ENCODE results near the gene CAPZA2.

Gene CAPZA2

GRCh38 chr7:116949941-116950801, 87.8 kb downstream of the CAPZA2 start:
- no peaks in the 10 kb centered on the region for H3K27me3 ChIP-seq (ENCODE audit: control insufficient read depth, insufficient read depth, low read length)
- H3K9ac ChIP-seq (ENCODE audit: low read depth, low read length), result no peak overlapping the region
- H3K4me1 ChIP-seq (ENCODE audit: control insufficient read depth, insufficient read depth, low read length), result peaks cover 2% of the 10 kb centered on the region
- H3K36me3 ChIP-seq (ENCODE audit: control insufficient read depth, insufficient read depth, low read length), result no peaks in the 10 kb centered on the region
- no peak overlapping the region for H3K4me3 ChIP-seq (ENCODE audit: low read depth, low read length)
- H3K9me3 ChIP-seq (ENCODE audit: control insufficient read depth, insufficient read depth, low read length), result no peaks in the 10 kb centered on the region

GRCh38 chr7:116950889-116951351, 88.5 kb downstream of the CAPZA2 start:
- H3K9ac ChIP-seq (ENCODE audit: low read depth, low read length), result no peak overlapping the region
- no peaks in the 10 kb centered on the region for H3K36me3 ChIP-seq (ENCODE audit: control insufficient read depth, insufficient read depth, low read length)
- no peaks in the 10 kb centered on the region for H3K27me3 ChIP-seq (ENCODE audit: control insufficient read depth, insufficient read depth, low read length)
- no peaks in the 10 kb centered on the region for H3K9me3 ChIP-seq (ENCODE audit: control insufficient read depth, insufficient read depth, low read length)
- no peak overlapping the region for H3K4me3 ChIP-seq (ENCODE audit: low read depth, low read length)
- H3K4me1 ChIP-seq (ENCODE audit: control insufficient read depth, insufficient read depth, low read length), result peaks cover 2% of the 10 kb centered on the region

GRCh38 chr7:116951366-116952292, 89.2 kb downstream of the CAPZA2 start:
- no peaks in the 10 kb centered on the region for H3K36me3 ChIP-seq (ENCODE audit: control insufficient read depth, insufficient read depth, low read length)
- H3K4me3 ChIP-seq (ENCODE audit: low read depth, low read length), result no peak overlapping the region
- H3K27me3 ChIP-seq (ENCODE audit: control insufficient read depth, insufficient read depth, low read length), result no peaks in the 10 kb centered on the region
- no peaks in the 10 kb centered on the region for H3K9me3 ChIP-seq (ENCODE audit: control insufficient read depth, insufficient read depth, low read length)
- peaks cover 2% of the 10 kb centered on the region for H3K4me1 ChIP-seq (ENCODE audit: control insufficient read depth, insufficient read depth, low read length)
- no peak overlapping the region for H3K9ac ChIP-seq (ENCODE audit: low read depth, low read length)

- Histone ChIP-seq H3K4me3 (ENCODE audit: low read depth, low read length) (peak overlapping the region; percentile 67), H3K36me3 (ENCODE audit: control insufficient read depth, insufficient read depth, low read length) (no peaks in the 10 kb centered on the region), H3K4me1 (ENCODE audit: control insufficient read depth, insufficient read depth, low read length) (peaks cover 2% of the 10 kb centered on the region), H3K9me3 (ENCODE audit: control insufficient read depth, insufficient read depth, low read length) (no peaks in the 10 kb centered on the region), H3K9ac (ENCODE audit: low read depth, low read length) (peak overlapping the region; percentile 61), H3K27me3 (ENCODE audit: control insufficient read depth, insufficient read depth, low read length) (no peaks in the 10 kb centered on the region)
Measured at GRCh38 chr7:116952635-116953371, 90.4 kb downstream of the CAPZA2 start.

- peak within 1 kb of the TSS; percentile 67 for H3K4me3 ChIP-seq (ENCODE audit: low read depth, low read length)
- peak within 1 kb of the TSS; percentile 88 for H3K9ac ChIP-seq (ENCODE audit: low read depth, low read length)
- H3K9me3 ChIP-seq (ENCODE audit: control insufficient read depth, insufficient read depth, low read length), result no peaks in the 10 kb centered on the region
- H3K27me3 ChIP-seq (ENCODE audit: control insufficient read depth, insufficient read depth, low read length), result no peaks in the 10 kb centered on the region
- H3K36me3 ChIP-seq (ENCODE audit: control insufficient read depth, insufficient read depth, low read length), result no peaks in the 10 kb centered on the region
- H3K4me1 ChIP-seq (ENCODE audit: control insufficient read depth, insufficient read depth, low read length), result peaks cover 5% of the 10 kb centered on the region
Measured at GRCh38 chr7:116953372-116953905, 91.1 kb downstream of the CAPZA2 start, which contains the start of gene ST7. Gene ST7, plus strand, starts transcription at chr7:116953501. Its CDS starts 40 bp downstream, at chr7:116953541.

GRCh38 chr7:116953906-116954838, 91.8 kb downstream of the CAPZA2 start:
- H3K9me3 ChIP-seq (ENCODE audit: control insufficient read depth, insufficient read depth, low read length), result no peaks in the 10 kb centered on the region
- no peaks in the 10 kb centered on the region for H3K27me3 ChIP-seq (ENCODE audit: control insufficient read depth, insufficient read depth, low read length)
- H3K9ac ChIP-seq (ENCODE audit: low read depth, low read length), result peak overlapping the region; percentile 88
- H3K4me1 ChIP-seq (ENCODE audit: control insufficient read depth, insufficient read depth, low read length), result peaks cover 5% of the 10 kb centered on the region
- H3K36me3 ChIP-seq (ENCODE audit: control insufficient read depth, insufficient read depth, low read length), result no peaks in the 10 kb centered on the region
- H3K4me3 ChIP-seq (ENCODE audit: low read depth, low read length), result peak overlapping the region; percentile 67

- Histone ChIP-seq H3K36me3 (ENCODE audit: control insufficient read depth, insufficient read depth, low read length) (no peaks in the 10 kb centered on the region), H3K4me1 (ENCODE audit: control insufficient read depth, insufficient read depth, low read length) (peaks cover 5% of the 10 kb centered on the region), H3K27me3 (ENCODE audit: control insufficient read depth, insufficient read depth, low read length) (no peaks in the 10 kb centered on the region), H3K4me3 (ENCODE audit: low read depth, low read length) (peak overlapping the region; percentile 67), H3K9me3 (ENCODE audit: control insufficient read depth, insufficient read depth, low read length) (no peaks in the 10 kb centered on the region), H3K9ac (ENCODE audit: low read depth, low read length) (no peak overlapping the region)
Measured at GRCh38 chr7:116955340-116955739, 93.0 kb downstream of the CAPZA2 start.

GRCh38 chr7:116955801-116956476, 93.6 kb downstream of the CAPZA2 start:
- H3K4me3 ChIP-seq (ENCODE audit: low read depth, low read length), result no peak overlapping the region
- H3K4me1 ChIP-seq (ENCODE audit: control insufficient read depth, insufficient read depth, low read length), result peaks cover 5% of the 10 kb centered on the region
- no peaks in the 10 kb centered on the region for H3K9me3 ChIP-seq (ENCODE audit: control insufficient read depth, insufficient read depth, low read length)
- no peaks in the 10 kb centered on the region for H3K27me3 ChIP-seq (ENCODE audit: control insufficient read depth, insufficient read depth, low read length)
- no peak overlapping the region for H3K9ac ChIP-seq (ENCODE audit: low read depth, low read length)
- H3K36me3 ChIP-seq (ENCODE audit: control insufficient read depth, insufficient read depth, low read length), result no peaks in the 10 kb centered on the region

- no peaks in the 10 kb centered on the region for H3K9me3 ChIP-seq (ENCODE audit: control insufficient read depth, insufficient read depth, low read length)
- no peak overlapping the region for H3K4me3 ChIP-seq (ENCODE audit: low read depth, low read length)
- H3K36me3 ChIP-seq (ENCODE audit: control insufficient read depth, insufficient read depth, low read length), result no peaks in the 10 kb centered on the region
- H3K9ac ChIP-seq (ENCODE audit: low read depth, low read length), result no peak overlapping the region
- no peaks in the 10 kb centered on the region for H3K27me3 ChIP-seq (ENCODE audit: control insufficient read depth, insufficient read depth, low read length)
- H3K4me1 ChIP-seq (ENCODE audit: control insufficient read depth, insufficient read depth, low read length), result peaks cover 5% of the 10 kb centered on the region
Measured at GRCh38 chr7:116956477-116956804, 94.1 kb downstream of the CAPZA2 start.

- Histone ChIP-seq H3K27me3 (ENCODE audit: control insufficient read depth, insufficient read depth, low read length) (no peaks in the 10 kb centered on the region), H3K9ac (ENCODE audit: low read depth, low read length) (no peak overlapping the region), H3K4me3 (ENCODE audit: low read depth, low read length) (no peak overlapping the region), H3K36me3 (ENCODE audit: control insufficient read depth, insufficient read depth, low read length) (no peaks in the 10 kb centered on the region), H3K4me1 (ENCODE audit: control insufficient read depth, insufficient read depth, low read length) (peaks cover 3% of the 10 kb centered on the region), H3K9me3 (ENCODE audit: control insufficient read depth, insufficient read depth, low read length) (no peaks in the 10 kb centered on the region)
Measured at GRCh38 chr7:116957874-116958273, 95.5 kb downstream of the CAPZA2 start.

Data from iPS-15b (cell line).